HG03342 (cell line): ENCODE results near the gene CYP19A1.
"Not testable (repeated sequence)": the region's sequence is repeated elsewhere in the genome, so short reads cannot be mapped to it uniquely, and the experiment has no call there.

ENCODE experiments used
- ATAC-seq: cut with Tn5 transposase; IDR thresholded peaks from one replicate; pipeline ENCODE4 v1.9.1; 2021; ENCODE audit warnings: mild to moderate bottlenecking, moderate library complexity; ENCODE audit not compliant: unreplicated experiment

Gene CYP19A1

DNA sequence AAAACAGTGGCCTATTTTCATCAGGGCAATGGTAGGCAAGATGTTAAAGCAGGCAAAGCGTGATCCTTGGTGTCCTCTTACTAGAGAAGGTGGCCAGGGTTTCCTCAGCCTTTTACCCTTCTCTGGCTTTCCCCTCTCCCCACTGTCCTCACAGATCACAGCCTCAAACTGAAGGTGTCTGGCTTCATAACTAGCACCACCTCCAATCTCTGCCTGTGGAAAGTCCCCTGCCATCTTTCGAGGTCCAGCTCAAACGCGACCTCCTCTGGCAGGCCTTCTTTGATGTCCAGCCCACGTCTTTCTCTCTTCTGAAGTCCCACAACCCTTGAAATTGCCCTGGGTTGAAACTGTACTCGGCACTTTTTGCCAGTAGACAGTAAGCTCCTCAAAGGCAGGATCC, 35.9 kb downstream of the CYP19A1 start:
- ATAC-seq, result no peak

DNA sequence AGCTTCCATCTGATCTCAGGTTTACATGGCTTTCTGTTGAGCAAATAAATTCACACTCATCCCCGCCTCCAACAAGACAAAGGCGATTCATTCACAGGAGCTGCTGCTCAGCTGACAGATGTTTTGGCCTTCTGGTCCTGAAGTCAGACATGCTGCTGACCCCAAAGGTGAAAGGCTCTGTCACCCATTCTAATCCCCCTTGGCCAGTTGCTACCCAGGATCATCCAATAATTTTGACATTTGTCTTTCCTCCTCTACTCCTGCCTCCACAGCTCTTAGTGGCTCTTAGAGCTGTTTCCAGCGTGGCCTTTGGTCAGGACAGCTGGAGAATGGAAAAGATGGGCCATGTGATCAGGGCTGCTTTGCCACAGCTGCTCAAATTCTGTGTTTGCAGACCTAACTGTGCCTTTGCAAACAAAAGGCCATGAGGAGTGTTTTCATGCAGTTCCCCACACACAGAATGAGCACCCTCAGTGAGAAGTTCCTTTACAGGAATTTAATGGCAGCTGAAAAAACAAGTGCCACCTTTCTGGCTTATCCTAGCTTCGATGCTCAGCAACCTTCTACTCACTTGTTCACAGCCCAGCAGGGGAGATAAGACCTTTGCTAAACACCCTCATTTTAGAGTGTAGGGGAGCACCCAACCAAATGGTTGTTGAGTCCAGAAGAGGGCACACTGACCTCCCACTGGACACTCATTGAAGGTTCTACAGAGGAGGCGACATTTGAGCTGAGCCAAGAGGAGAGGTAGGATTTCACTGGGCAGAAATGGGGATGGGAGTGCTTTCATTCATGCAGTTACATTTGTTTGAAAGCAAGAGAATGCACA, 39.0 kb downstream of the CYP19A1 start:
- ATAC-seq, result no peak

GRCh38 chr15:51298620-51299019, 39.8 kb downstream of the CYP19A1 start:
- ATAC-seq, result no peak

- ATAC-seq, result no peak
Observed at GRCh38 chr15:51290720-51291119, 47.7 kb downstream of the CYP19A1 start.

- ATAC-seq, result no peak
Observed at GRCh38 chr15:51289290-51289689, 49.1 kb downstream of the CYP19A1 start.

- ATAC-seq, result no peak
Observed at GRCh38 chr15:51288143-51289065, 50.0 kb downstream of the CYP19A1 start.

DNA sequence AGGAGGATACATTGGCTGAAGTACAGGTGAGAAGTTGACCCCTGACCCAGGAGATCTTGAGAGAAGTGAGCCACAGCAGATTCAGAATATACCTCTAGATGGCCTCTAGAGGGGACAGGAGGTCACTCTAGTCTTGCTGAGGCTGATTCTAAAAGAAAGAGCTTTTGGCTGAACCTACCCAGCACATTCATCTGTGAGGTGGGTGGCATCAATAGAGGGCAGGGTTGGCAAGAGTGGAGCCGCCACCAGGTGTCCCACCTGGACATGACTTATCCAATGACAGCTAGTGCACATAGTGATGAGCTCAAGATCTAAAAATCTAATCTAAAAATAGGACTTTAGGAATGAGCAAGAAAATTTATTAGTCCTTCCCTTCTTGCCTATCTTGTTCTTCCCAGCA, 51.6 kb downstream of the CYP19A1 start:
- ATAC-seq, result no peak

GRCh38 chr15:51285399-51285798, 53.0 kb downstream of the CYP19A1 start:
- no peak for ATAC-seq

GRCh38 chr15:51284871-51285270, 53.5 kb downstream of the CYP19A1 start:
- no peak for ATAC-seq

DNA sequence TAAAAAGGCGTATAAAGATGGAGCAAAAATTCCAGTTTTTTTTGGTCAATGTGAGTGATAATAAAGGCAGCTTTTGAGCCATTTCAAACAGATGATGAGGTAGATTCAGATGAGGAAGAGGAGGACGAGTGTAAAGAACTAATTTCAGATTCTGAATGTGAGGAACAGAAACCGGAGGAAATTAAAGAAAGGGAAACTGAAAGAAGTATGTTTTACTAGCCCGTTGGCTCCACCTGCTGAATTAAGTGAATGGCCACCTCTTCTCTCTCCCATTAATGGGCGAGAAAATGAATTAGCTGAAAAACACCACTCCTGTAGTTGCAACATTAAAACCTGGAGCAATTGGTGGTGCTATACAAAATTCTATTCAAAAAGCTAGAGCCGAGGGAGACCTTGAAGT, 55.4 kb downstream of the CYP19A1 start:
- no peak for ATAC-seq

GRCh38 chr15:51282241-51282640, 56.2 kb downstream of the CYP19A1 start:
- not testable (repeated sequence) for ATAC-seq

DNA sequence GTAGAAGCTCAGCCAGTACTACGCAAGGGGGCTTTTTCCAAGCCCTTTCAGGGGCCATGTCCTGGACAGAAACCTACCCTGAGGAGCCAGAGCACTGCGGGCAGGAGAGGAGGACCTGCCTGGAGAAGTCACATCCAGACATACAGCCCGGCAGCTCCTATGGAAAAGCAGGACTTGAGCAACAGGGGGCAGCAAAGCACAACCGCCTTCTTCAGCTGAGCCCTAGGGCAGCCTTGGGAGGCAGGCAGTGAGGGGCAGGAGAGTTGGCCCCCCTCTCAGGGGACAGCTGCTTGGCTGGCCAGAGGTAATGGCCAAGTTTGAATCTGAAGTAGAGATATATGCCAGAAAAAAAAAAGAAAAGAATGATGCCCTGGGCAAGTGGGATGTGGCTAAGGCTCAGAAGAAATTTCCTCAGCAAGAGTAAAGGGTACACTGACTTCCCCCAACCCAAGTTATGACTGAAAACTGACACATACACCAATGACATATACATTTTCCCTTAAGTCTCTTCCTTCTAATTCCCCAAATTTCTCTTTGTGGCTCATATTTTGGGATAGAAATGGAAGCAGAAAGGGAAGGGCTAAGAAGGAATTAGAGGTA, 56.9 kb downstream of the CYP19A1 start:
- ATAC-seq, result no peak

DNA sequence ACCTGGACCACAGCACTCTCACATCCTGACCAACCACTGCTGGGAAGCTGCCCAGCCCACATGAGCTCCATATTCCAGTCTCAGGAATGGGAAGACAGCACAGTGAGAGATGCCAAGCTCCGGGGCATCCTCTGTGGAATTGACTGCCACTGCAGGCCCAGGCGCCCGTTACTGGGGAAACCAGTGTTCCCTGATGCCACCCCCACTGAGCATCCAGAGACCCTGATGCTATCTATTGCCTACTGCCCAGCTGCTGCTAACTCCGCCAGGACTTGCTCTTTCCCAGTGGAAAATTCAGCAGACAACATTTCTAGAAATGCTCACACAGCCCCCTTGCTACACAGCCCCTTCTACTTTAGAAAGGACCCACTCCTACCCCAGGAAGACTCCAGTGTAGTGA, 57.6 kb downstream of the CYP19A1 start:
- no peak for ATAC-seq

GRCh38 chr15:51279391-51279790, 59.0 kb downstream of the CYP19A1 start:
- no peak for ATAC-seq

- no peak for ATAC-seq
Observed at GRCh38 chr15:51277101-51277500, 61.3 kb downstream of the CYP19A1 start.

- no peak for ATAC-seq
Observed at GRCh38 chr15:51274956-51275355, 63.4 kb downstream of the CYP19A1 start.

- ATAC-seq, result no peak
Observed at GRCh38 chr15:51270706-51271105, 67.7 kb downstream of the CYP19A1 start.

GRCh38 chr15:51269496-51269895, 68.9 kb downstream of the CYP19A1 start:
- no peak for ATAC-seq

GRCh38 chr15:51267703-51268083, 70.7 kb downstream of the CYP19A1 start:
- no peak for ATAC-seq

DNA sequence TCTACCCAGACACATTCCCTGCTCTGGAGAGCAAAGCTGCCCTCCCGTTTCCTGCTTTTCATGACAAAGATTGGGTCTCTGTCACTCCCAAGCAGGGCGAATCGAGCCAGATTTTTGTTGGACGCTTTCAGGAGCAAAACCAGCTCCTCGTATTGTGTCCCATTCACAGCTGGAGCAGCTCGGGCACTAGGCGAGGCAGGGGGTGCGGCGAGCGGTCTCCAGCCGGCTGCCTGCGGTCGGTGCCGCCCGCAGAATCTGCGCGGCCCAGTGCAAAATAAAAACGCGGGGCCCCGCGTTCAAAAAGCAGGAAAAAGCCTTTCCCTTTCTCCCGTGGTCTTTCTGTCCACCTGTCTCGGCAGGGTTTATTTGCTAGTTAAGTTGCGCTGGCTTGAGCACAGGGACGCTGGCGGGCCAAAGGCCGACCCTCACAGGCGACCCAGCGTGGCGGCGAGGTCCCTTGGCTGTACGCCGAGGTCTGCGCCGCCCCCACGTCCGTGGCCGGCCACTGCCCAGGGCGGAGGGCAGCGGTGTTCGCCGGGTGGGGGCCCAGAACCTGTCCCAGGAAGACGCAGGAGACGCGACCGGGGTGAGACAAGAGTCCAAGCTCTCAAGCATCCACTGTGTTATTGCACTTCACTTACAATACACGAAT, 71.2 kb downstream of the CYP19A1 start:
- no peak for ATAC-seq

GRCh38 chr15:51266656-51267050, 71.7 kb downstream of the CYP19A1 start:
- no peak for ATAC-seq
